ENCODE results near the gene NOTUM. TPM values are rescaled to one million over a fixed set of nuclear protein-coding genes. Genes with fewer than 3 reads are reported as not detected.

NOTUM gene
- total and polyA plus RNA-seq, 2 experiments from 2014 or later, result 0.29 to 1.6 TPM

DNA sequence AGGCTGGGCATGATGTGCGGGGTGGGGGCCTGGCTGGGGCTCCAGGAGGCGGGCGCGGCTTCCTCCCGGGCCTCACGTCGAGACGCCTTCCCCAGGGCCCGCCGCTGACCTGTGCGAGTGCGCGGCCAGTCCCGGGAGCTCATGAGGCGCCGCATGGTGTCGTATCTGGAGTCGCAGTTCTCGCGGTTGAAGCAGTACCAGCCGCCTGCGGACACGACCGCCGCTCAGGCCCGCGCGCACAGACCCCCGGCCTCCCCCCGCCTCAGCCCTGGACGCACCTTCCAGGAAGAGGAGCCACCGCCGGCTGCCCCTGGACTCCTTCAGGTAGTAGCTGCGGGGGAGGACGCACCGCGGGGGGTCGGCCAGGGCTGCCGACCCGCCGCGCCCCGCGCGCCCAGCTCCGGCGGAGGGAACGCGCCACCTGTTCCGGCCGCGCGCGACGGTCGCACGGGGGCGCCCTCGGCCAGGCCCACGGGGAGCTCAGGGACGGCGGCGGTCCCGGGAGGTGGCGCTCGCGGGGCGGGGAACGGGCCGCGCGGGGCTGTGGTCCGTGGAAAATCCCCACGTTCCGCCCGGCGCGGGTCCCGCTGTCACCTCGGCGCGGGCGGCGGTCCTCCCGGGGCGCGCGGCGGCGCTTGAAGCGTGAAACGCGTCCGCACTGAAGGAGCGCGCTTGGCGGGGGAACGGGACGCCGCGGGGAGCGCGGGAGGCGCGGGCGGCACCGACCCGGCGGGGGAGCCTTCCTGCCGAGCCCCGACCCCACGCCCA is 1.4 kb downstream of the NOTUM start:
- H3K4me1 Mint-ChIP-seq, result no peaks in the 10 kb centered on the region; the same call in 2 of the 3 replicates
- H3K4me3 Mint-ChIP-seq, result no peak overlapping the region
- Histone ChIP-seq H3K4me1 (ENCODE audit: insufficient read depth) (peaks cover 5% of the 10 kb centered on the region; the same call in 1 of the 2 replicates), H3K4me2 (peak overlapping the region; percentile 69), H3K4me3 (peak overlapping the region; percentile 48), H3K9me2 (ENCODE audit: insufficient read depth) (no peaks in the 10 kb centered on the region), H4K20me1 (replicated peaks; ENCODE audit: insufficient read depth) (0 out of 2 replicates have a peak, but pooled peaks cover 6% of the 10 kb centered on the region), H3K27ac (ENCODE audit: low read depth) (no peak overlapping the region), H2AFZ (no peak overlapping the region), H3F3A (replicated peaks; ENCODE audit: low read depth) (peaks cover 12% of the 10 kb centered on the region), H3K36me3 (ENCODE audit: insufficient read depth) (no peaks in the 10 kb centered on the region), H3K79me2 (replicated peaks; ENCODE audit: insufficient read depth) (no peaks in the 10 kb centered on the region), H3K27me3 (ENCODE audit: insufficient read depth) (peaks cover 75% of the 10 kb centered on the region)
- peaks cover 3% of the 10 kb centered on the region; the same call in 1 of the 3 replicates for H3K9me3 Mint-ChIP-seq
- ATAC-seq (peak; percentile 25), DNase-seq (ENCODE audit: low spot score) (peak; percentile 80)
- H3K27me3 Mint-ChIP-seq (ENCODE audit: insufficient read depth, low read depth, poor library complexity), result peaks cover 57% of the 10 kb centered on the region
- H3K36me3 Mint-ChIP-seq (ENCODE audit: low read depth), result no peaks in the 10 kb centered on the region; the same call in 2 of the 3 replicates
- TF ChIP-seq REST (IDR thresholded peaks at IDR 0.05; ENCODE audit: unreplicated experiment) (no peak), ZNF462 (CRISPR knock-in tag; IDR thresholded peaks at IDR 0.05) (no peak), STAT1 (IDR thresholded peaks at IDR 0.05; ENCODE audit: unreplicated experiment) (no peak), EZH2 (IDR thresholded peaks at IDR 0.05; ENCODE audit: low read depth, unreplicated experiment) (no peak), ETS1 (IDR thresholded peaks at IDR 0.05) (no peak), ZNF114 (CRISPR knock-in tag; IDR thresholded peaks at IDR 0.05) (no peak), JUNB (IDR thresholded peaks at IDR 0.05; ENCODE audit: unreplicated experiment) (no peak)
- TF ChIP-seq, protein P1, sequence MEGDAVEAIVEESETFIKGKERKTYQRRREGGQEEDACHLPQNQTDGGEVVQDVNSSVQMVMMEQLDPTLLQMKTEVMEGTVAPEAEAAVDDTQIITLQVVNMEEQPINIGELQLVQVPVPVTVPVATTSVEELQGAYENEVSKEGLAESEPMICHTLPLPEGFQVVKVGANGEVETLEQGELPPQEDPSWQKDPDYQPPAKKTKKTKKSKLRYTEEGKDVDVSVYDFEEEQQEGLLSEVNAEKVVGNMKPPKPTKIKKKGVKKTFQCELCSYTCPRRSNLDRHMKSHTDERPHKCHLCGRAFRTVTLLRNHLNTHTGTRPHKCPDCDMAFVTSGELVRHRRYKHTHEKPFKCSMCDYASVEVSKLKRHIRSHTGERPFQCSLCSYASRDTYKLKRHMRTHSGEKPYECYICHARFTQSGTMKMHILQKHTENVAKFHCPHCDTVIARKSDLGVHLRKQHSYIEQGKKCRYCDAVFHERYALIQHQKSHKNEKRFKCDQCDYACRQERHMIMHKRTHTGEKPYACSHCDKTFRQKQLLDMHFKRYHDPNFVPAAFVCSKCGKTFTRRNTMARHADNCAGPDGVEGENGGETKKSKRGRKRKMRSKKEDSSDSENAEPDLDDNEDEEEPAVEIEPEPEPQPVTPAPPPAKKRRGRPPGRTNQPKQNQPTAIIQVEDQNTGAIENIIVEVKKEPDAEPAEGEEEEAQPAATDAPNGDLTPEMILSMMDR (conservative IDR thresholded peaks at IDR 0.05; ENCODE audit: low read depth in 2 of 2), result peak in 1 of 2 experiments; percentile 80; a peak in 2 of 4 replicates
- H3K27ac Mint-ChIP-seq, result no peak overlapping the region

Data from GM23338 (cell line).